ENCODE measurements around the gene VAMP4. TPM values are rescaled to one million over a fixed set of nuclear protein-coding genes. Genes with fewer than 3 reads are reported as not detected.

VAMP4 gene
- total and polyA plus RNA-seq, 10 of the 15 experiments (the other 5 are each of a cell fraction or from before 2014, with no cell fraction given): 0.90 to 7.9 (median 4.3) TPM

DNA sequence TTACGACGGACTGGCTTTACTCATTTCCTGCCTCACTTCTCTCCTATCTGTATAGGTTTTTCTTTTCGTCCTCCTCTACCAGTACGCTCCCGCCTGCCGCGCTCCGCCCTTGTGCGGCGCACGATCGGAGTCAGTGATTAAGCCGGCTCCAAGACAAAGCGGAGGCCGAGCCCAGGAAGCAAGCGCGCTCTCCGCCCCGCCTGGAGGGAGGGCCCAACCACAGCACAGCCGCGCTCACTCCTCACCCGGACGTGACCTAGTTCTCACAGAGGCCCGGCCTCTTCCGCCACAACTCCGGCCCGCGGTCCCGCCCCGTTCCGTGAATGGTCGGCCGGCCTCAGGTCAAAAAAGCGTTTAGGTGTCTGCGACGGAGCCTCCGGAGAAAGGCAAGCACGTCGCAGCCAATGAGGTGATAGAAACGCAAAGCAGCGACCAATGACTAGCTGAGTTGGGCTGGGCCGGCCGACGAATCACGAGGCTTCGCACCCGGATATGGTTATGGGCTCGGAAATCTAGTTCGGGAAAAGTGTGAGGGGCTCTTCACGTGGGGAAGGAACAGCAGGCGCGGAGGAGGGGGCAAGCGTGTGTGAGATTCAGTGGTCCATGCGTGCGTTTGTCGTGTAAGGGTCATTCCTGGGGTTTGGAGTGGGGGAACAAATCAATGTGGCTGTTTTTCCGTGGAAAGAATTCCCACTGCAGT lies 39.5 kb upstream of the VAMP4 start, which contains the start of gene METTL13:
Gene METTL13 (plus strand): TSS at position 485 of the 700 bp plus-strand sequence. CDS start 308 bp downstream, outside the sequence.
- FAIRE-seq (peak; percentile 81), DNase-seq (ENCODE audit: low read depth, low spot score) (peak; percentile 96), ATAC-seq (peak; percentile 99)
- SMC1A ChIA-PET (ENCODE audit: uncharacterized antibody, unreplicated experiment): interaction anchor here (1.0 to 1.7 kb wide), 7 partner anchors 9 to 296 kb away, joined by 3 to 7 read pairs (median 4); partner anchors contain the start of genes PRRC2C and VAMP4
- Histone ChIP-seq H3K4me3 (peak within 1 kb of the TSS; percentile 93), H3K27me3 (replicated peaks in 1 of 2; ENCODE audit: control insufficient read depth in 2 of 2, insufficient read depth in 2 of 2, low read length in 1 of 2) (no peaks in the 10 kb centered on the region), H2AFZ (ENCODE audit: control insufficient read depth, low read depth, low read length) (peak within 1 kb of the TSS; percentile 82), H4K20me1 (ENCODE audit: control insufficient read depth, insufficient read depth) (no peaks in the 10 kb centered on the region), H3K4me2 (ENCODE audit: control insufficient read depth, insufficient read depth) (peak within 1 kb of the TSS; percentile 88), H3K9ac (ENCODE audit: control insufficient read depth, insufficient read depth, low read length) (peak within 1 kb of the TSS; percentile 95), H3K4me1 (ENCODE audit: control insufficient read depth, insufficient read depth, low read length) (peaks cover 10% of the 10 kb centered on the region; the same call in 1 of the 2 replicates), H3K36me3 (ENCODE audit: control insufficient read depth in 2 of 2, insufficient read depth in 2 of 2, low read length in 1 of 2) (peaks cover 8 to 12% of the 10 kb centered on the region in 2 experiments), H3K27ac (ENCODE audit: control insufficient read depth, insufficient read depth) (peak within 1 kb of the TSS; percentile 82), H3K9me3 (replicated peaks; ENCODE audit: control insufficient read depth, insufficient read depth, low read length) (no peaks in the 10 kb centered on the region), H3K79me2 (ENCODE audit: control insufficient read depth, insufficient read depth, low read length) (peaks cover 40% of the 10 kb centered on the region)
- WGBS (ENCODE audit: insufficient coverage, insufficient replicate concordance, low lambda C conversion rate, missing lambda C conversion rate): 1% methylated on average over 57 of the region's 57 CpGs
- intact Hi-C loops (cut with micrococcal nuclease; ENCODE audit: unreplicated experiment) (loop anchor here (1.0 to 10.0 kb wide), 4 partner anchors 39 to 297 kb away; partner anchors contain the start of genes PRRC2C and VAMP4), in situ Hi-C loops (cut with MboI) (loop anchor here (25.0 kb wide), 1 partner anchor 656 kb away; the partner anchor contains the start of gene PIGC)
- RAD21 ChIA-PET (ENCODE audit: unreplicated experiment): interaction anchor here (1.0 to 1.5 kb wide), 3 partner anchors 20 to 295 kb away, joined by 3 to 8 read pairs (median 3); no protein-coding TSS in a partner anchor
- CTCF ChIA-PET: interaction anchor here (0.6 to 1.8 kb wide), 7 partner anchors 19 to 146 kb away, joined by 3 to 7 read pairs (median 3); partner anchors contain the start of gene VAMP4
- BruUV-seq (replicated peaks): no TSS peak
- POLR2A ChIA-PET: interaction anchor here (0.6 to 2.3 kb wide), 3 partner anchors 36 to 633 kb away, joined by 3 to 18 read pairs (median 4); partner anchors contain the start of gene VAMP4
- TF ChIP-seq POLR2AphosphoS2 (IDR thresholded peaks at IDR 0.05; ENCODE audit: low read depth, low read length) (peak; percentile 55; the same call in 1 of the 2 replicates), SIN3A (IDR thresholded peaks at IDR 0.05; ENCODE audit: low read depth, low read length) (peak; percentile 61; the same call in 1 of the 2 replicates), SP1 (IDR thresholded peaks at IDR 0.05; ENCODE audit: low read depth, low read length) (peak; percentile 97), EGR1 (IDR thresholded peaks at IDR 0.05; ENCODE audit: borderline replicate concordance in 1 of 2, low read depth in 2 of 2, low read length in 2 of 2) (no peak), ZNF207 (IDR thresholded peaks at IDR 0.05; ENCODE audit: borderline replicate concordance) (0 out of 2 replicates have a peak, but pooled peaks have one; percentile 8), RUNX3 (IDR thresholded peaks at IDR 0.05; ENCODE audit: low read length) (peak; percentile 50), NR2F1 (conservative IDR thresholded peaks at IDR 0.05) (peak; percentile 65; the same call in 1 of the 2 replicates), TARDBP (IDR thresholded peaks at IDR 0.05; ENCODE audit: borderline replicate concordance) (no peak; the same call in 1 of the 2 replicates), JUND (IDR thresholded peaks at IDR 0.05; ENCODE audit: low read depth, low read length) (no peak), SMAD5 (IDR thresholded peaks at IDR 0.05; ENCODE audit: low read depth) (peak; percentile 86), HDAC2 (IDR thresholded peaks at IDR 0.05) (no peak), MTA2 (IDR thresholded peaks at IDR 0.05; ENCODE audit: low read depth) (no peak; the same call in 1 of the 2 replicates), SRF (IDR thresholded peaks at IDR 0.05; ENCODE audit: low read depth in 2 of 2, low read length in 2 of 2) (peak; percentile 26 to 71; a peak in 3 of 4 replicates), CREB1 (IDR thresholded peaks at IDR 0.05; ENCODE audit: low read depth) (peak; percentile 98), KLF5 (IDR thresholded peaks at IDR 0.05; ENCODE audit: partially characterized antibody) (peak; percentile 59), CREM (IDR thresholded peaks at IDR 0.05; ENCODE audit: low read depth) (peak; percentile 96), KDM1A (IDR thresholded peaks at IDR 0.05; ENCODE audit: borderline replicate concordance) (no peak), TAF1 (IDR thresholded peaks at IDR 0.05; ENCODE audit: borderline replicate concordance, low read depth, low read length) (peak; percentile 75), RBBP5 (conservative IDR thresholded peaks at IDR 0.05) (no peak), BACH1 (IDR thresholded peaks at IDR 0.05; ENCODE audit: borderline replicate concordance) (no peak; the same call in 1 of the 2 replicates), PAX5 (IDR thresholded peaks at IDR 0.05; ENCODE audit: borderline replicate concordance, low read depth, low read length) (no peak), SPI1 (IDR thresholded peaks at IDR 0.05; ENCODE audit: borderline replicate concordance, insufficient read depth, low read depth, low read length) (no peak), MXI1 (IDR thresholded peaks at IDR 0.05; ENCODE audit: low read depth, low read length) (peak; percentile 70)
- TF ChIP-seq, protein P1, sequence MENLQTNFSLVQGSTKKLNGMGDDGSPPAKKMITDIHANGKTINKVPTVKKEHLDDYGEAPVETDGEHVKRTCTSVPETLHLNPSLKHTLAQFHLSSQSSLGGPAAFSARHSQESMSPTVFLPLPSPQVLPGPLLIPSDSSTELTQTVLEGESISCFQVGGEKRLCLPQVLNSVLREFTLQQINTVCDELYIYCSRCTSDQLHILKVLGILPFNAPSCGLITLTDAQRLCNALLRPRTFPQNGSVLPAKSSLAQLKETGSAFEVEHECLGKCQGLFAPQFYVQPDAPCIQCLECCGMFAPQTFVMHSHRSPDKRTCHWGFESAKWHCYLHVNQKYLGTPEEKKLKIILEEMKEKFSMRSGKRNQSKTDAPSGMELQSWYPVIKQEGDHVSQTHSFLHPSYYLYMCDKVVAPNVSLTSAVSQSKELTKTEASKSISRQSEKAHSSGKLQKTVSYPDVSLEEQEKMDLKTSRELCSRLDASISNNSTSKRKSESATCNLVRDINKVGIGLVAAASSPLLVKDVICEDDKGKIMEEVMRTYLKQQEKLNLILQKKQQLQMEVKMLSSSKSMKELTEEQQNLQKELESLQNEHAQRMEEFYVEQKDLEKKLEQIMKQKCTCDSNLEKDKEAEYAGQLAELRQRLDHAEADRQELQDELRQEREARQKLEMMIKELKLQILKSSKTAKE (IDR thresholded peaks at IDR 0.05; ENCODE audit: low read depth, poor library complexity, severe bottlenecking): no peak
